NCI-H2227 (cell line): ENCODE results near the gene SAC3D1.
A peak's percentile ranks its signal among the peaks of the same experiment; 100 is the strongest.
"Not testable (repeated sequence)": the region's sequence is repeated elsewhere in the genome, so short reads cannot be mapped to it uniquely, and the experiment has no call there.

Experiments used
- DNase-seq: peaks from one replicate; lab custom pipeline; 2025; ENCODE audit not compliant: unreplicated experiment; lab: John Stamatoyannopoulos, UW

Gene SAC3D1

DNA sequence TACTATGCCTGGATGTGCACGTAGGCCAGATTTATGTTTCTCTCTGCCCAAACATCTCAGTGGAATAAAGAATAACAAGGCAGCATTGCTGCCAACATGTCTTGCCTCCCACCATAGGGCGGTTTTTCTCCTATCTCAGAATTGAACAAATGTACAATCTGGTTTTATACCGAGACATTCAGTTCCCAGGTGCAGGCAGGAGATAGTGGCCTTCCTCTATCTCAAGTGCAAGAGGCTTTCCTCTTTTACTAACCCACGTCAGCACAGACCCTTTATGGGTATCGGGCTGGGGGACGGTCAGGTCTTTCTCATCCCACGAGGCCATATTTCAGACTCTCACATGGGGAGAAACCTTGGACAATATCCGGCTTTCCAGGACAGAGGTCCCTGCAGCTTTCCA is 17.5 kb upstream of the SAC3D1 start:
- DNase-seq, result not testable (repeated sequence)

DNA sequence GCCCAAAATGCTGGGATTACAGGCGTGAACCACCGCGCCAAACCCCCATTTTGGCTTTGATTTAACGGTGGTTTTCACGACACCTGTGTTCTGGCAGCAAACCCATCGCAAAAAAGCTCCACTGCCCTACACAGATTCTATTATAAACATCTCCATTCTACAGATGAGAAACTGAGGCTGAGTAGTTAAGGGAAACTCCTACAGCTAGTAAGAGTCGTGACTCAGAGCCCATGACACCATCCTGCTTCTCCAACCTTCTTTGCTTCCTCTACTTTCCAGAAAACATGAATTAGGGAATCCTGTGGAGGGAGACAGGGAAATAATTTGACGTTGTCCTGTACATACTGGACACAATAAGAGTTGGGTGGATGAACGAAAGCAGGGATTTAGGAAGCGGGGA is 14.2 kb upstream of the SAC3D1 start:
- no peak for DNase-seq

DNA sequence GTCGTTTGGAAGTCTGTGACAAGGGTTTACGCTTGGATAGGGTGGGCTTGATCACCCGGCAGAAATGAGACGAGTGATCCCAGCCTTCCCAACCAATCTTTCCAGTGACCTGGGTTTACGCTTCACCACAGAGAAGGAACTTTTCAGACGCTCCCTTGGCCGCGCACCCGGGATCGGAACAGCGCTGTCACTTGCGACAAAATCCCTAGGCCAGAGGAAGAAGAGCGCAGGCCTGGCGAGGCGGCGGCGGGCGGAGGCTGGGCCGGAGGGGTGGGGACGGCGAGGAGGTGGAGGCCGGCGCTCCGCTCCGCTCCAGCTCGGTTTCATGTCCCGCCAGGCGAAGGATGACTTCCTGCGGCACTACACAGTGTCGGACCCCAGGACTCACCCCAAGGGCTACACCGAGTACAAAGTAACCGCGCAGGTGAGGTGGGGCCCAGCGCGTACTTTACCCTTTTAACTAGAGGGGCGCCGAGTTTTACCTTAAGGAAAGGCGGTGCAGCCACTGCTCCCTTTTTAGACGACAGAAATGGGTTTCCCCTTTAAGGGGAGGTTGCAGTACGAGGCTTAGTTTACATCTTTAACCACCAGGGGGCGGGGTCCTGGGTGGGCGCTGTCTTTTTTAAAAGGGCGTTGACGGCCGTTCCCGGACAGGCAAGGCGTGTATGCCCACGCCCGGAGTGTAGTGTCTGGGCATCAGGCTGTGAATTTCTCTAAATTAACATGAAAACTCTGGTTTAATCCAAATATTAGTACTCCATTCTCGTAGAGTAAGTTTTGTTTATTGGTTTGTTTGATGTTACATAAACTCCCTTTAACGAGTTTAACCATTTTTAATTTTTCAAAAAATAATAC is 13.6 kb upstream of the SAC3D1 start, which contains the start of gene SNX15:
TSS of gene SNX15 (plus strand) at position 227 of the 855 bp plus-strand sequence. CDS start at position 326, 99 bp downstream.
- peak; percentile 98 for DNase-seq

DNA sequence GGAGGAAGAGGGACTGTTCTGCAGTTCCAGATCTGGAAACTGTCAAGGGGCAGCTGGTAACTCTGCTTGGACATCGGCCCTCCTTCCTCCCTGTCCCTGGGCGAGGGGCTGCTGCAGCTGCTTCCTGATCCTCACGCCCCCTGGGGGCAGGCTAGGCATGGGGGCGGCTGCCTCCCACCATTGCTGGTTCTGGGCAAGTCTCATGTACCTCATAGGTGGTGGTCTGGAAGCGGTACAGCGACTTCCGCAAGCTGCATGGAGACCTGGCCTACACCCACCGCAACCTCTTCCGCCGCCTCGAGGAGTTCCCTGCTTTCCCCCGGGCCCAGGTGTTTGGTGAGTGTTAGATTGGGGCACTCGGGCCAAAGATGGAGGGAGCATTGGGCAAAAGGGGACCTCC is 8.8 kb upstream of the SAC3D1 start:
- no peak for DNase-seq

DNA sequence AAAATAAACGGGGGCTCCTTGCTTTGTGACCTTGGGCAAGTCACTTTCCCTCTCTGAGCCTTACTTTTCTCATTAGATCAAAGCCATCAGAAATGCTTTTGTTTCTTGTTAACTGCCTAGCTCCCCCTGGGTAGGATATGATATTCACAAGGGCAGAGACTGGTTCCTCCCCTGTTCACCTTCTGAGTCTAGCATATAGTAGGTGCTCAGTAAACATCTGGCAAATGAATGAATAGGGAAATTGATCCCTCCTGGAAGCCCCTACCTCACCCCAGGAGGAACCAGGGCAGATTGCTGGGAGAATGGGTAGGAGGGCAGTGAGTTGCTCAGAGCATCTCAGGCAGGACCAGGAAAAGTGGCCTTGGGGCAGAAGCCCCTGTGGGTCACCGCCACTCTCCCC is 6.6 kb upstream of the SAC3D1 start:
- no peak for DNase-seq

DNA sequence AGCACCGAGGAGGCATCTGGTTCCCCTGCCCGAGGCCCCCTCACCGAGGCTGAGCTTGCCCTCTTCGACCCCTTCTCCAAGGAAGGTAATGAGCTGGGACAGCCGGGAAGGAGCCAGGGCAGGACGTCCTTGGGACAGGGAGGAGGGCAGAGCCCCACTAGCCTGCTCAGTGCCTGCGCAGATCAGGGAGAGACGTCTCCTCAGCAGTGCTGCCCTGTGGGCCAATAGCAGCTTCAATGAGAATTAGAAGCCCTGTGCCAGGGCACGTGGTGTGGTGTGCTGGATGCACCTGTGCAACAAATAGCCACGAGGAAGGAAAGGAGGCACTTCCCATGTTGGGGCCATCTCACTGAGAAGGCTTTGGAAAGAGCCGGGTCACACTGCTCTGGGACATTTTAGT is 5.4 kb upstream of the SAC3D1 start:
- no peak for DNase-seq

DNA sequence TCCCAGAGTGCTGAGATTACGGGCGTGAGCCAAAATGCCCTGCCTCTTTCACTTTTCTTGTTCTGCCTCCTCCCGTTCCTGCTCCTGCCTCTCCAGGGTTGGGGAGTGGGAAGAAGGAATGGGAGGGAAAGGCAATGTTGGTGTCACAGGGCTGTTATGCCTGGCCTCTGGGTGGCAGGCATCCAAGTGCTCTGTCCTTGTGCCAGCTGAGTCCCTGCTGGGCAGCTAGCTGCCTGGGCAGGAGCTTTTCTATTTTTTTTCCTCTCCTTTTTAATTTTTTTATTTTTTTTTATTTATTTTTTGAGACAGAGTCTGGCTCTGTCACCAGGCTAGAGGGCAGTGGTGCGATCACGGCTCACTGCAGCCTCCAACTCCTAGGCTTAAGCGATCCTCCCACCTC is 4.1 kb upstream of the SAC3D1 start:
- no peak for DNase-seq

DNA sequence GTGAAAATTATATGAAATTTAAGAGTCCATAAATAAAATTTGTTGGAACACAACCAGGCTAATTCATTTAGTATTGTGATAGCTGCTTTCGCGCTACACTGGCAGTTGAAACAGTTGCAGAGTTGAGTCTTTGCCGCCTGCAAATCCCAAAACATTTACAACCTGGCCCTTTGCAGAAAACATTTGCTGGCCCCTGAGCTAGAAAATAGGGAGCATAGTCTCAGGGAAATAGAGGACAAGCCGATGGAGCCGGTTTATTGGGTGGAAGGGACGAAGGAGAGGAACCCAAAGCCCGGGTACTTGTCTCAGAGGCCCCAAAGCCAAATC is 527 bp upstream of the SAC3D1 start:
- DNase-seq, result no peak

DNA sequence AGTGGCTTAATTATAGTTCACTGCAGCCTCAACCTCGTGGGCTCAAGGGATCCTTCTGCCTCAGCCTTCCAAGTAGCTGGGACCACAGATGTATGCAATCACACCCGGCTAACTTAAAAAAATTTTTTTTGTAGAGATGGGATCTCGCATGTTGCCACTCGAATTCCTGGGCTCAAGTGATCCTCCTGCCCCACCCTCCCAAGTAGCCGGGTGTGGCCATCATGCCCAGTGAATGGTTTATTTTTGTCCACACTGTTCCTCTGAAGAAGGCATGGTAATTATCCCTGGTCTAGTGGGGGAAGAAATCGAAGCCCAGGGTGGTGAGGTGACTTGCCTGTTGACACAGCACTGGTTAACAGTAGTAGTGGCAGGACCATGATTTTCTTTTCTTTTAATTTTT is 1.9 kb downstream of the SAC3D1 start:
- DNase-seq, result no peak

DNA sequence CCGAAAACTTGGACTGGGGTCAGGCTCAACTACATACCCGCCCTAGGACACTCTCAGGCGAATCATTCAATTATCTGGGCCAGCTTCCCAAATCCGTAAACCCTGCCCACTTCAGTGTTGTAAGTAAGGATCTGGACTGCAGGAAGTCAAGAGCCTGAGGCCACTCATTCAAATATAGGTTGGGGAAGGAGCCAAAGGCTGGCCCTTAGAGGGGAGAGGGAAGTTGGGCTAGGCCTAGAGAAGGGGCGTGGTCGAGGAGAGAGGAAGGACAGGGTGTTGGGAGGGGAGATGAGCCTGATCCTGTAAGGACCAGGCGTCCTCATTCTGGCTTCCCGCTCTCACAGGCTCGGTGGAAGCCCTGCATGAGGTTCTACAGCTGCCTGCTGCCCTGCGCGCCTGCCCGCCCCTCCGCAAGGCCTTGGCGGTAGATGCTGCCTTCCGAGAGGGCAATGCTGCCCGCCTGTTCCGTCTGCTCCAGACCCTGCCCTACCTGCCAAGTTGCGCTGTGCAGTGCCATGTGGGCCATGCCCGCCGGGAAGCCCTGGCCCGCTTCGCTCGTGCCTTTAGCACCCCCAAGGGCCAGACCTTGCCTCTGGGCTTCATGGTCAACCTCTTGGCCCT is 3.0 kb downstream of the SAC3D1 start:
- DNase-seq, result no peak

DNA sequence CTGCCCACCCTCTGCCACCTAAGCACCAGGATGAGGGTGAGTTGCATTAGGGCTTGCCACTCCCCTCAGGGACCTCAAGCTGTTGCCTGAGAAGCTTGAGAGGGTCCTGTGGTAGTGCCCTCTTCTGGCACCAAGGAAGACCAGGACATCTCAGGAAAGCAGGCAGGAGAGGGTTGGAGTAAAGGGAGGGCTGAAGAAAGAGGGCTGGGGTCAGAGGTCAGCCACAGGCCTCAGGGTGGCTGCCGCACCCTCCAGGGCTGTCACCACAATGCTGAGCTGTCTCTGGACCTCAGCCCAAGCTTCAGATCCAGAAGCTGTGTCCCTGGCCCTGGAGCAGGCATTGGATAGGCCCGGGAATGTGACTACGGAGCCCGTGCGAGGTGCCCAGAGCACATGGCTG is 4.1 kb downstream of the SAC3D1 start:
- DNase-seq, result no peak

DNA sequence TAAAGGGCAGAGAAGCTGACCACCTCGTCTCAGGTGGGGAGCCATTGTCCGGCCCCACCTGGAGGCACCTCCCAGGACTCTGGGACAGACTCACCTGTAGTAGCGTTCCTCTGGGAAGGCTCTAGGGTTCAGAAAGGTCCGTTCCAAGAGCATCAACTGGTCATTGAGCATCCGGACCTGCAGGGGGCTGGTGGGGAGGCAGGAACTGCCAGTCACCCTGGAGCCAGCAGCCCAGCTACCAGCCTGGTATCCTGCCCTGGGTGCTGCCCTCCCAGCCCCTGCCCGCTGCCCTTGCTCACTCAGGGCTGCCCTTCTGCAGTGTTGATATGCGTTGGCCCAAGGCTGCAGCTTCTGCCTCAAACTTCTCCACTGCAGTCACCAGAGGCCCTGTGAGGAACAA is 4.7 kb downstream of the SAC3D1 start:
- no peak for DNase-seq

DNA sequence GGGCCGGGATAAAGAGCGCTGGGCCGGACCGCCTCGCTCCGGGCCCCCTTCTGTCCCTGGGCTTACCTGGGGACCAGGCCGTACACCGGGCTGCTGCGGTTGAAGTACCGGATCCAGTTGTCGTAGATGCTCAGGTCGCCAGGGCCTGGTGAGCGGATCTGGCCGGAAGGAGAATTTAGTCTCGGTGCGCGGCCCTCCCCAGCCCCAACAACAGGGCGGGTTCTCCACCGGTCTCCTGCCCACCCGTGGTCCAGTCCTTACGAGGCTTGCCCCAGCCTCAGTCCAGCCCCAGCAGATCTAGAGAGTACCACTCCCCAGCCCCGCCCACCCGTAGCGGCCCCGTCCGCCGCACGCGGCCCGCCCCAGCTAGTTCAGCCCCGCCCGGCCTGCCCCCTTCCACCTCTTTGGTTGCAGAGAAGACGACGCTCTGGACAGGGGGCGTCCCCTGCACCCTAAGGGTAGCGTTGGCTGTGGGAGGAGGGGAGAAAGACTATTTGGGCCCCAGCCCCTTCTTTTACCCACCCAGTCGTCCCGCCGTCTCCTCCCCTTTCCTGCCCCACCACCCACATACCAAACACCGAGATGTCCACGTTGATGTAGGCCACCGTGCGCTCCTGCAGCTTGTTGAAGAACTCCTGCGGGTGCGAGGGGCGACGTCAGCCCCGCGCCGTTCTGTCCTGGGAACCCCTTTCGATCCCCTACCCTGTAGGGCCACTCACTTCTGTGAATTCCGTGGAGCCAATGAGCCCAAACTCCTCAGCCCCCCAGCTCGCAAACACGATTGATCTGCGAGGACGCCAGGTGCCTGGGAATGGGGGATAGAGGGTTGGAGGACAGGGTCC is 6.8 kb downstream of the SAC3D1 start:
- no peak for DNase-seq

DNA sequence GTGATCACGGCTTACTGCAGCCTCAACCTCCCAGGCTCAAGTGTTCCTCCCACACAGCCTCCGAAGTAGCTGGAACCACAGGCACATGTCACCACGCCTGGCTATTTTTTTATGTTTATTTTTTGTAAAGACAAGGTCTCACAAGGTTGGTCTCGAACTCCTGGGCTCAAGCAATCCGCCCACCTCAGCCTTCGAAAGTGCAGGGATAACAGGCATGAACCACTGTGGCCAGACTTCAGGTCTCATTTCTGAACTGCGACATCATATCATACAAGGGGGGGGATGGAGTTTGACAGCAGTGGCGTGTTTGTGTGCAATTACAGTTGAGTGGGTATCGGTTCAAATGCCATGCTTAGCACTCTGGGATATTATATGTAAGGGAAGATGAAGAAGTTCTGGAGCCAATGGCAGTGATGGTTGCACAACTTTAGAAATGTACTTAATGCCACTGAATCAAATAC is 10.4 kb downstream of the SAC3D1 start:
- DNase-seq, result no peak

DNA sequence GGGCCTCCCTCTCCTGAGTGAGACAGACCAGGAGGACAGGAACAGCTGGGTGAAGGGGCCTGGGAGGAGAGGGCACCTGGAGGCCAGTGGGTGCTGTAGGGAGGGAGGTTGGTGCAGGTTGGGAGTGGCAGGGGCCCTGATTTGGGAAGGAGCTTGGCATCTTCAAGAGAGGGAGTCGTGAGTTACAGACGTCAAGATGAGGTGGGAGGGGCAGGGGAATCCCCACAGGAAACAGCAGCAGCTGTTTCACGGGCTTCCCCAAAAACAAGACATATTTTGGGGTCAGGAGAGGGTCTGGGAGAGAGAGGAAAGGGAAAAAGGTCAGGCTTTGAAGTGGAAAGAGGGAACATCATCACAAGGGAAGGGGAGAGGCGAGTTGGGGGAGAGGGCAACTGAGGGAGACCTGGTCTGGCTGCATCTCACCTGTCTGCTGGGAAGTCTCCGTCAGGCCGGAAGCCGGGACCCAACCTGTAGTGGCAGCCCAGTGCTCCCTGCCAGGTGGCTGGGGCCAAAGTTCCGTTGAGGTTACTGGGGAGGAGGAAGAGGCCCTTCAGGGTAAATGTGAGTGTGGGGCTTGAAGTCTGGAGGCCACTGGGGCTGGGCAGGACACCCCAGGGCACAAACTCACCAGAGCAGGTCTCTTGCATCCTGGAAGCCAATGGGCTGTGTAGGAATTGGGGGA is 13.0 kb downstream of the SAC3D1 start:
- no peak for DNase-seq

DNA sequence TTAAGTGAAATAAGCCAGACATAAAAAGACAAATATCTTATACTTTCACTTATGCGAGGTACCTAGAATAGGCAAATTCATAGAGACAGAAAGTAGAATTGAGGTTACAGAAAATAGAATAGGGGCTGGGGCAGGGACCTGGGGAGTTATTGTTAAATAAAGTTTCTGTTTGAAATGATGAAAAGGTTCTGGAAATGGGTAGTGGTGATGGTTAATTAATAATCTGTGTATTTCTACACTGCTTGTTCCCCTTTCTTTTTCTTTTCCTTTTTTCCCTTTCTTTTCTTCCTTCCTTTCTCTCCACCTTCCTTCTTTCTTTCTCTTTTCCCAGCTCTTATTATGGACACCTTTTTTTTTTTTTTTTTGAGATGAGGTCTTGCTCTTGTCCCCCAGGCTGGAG is 14.5 kb downstream of the SAC3D1 start:
- no peak for DNase-seq

DNA sequence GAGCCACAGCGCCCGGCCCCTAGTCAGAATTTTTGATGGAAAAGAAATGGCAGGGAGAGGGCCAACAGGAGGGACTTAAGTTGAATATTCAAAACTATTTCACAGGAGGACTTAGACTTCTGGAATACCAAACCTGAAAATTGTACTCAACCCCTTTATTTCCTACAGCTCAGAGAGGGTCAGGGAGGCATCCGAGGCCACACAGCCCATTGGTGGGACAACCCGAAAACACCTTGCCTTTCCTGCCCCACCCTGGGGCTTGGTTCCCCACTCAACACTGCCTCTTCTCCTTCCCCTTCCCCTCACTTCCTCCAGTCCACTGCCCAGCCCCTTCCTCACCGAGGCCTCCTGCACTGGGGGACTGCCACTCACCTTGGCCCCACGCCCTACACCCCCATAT is 16.0 kb downstream of the SAC3D1 start:
- DNase-seq, result no peak

DNA sequence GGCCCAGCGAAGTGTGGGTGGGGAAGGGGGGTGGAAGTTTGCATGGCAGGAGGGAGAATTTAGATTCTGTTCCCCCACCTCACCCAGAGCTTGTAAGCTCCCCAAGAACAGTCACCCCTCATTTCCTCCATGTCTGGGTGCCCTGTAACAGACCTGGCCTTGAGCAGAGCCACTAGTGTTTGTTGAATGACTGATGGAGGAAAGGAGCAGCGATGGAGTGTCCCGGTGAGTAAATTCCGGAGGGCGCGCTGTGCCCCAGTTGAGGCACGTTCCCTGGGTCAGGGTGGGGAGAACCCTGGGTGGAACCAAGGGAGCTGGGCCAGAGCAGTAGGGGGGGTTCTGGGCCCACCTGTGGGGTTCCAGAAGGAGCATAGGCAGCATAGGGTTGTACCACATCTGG is 16.5 kb downstream of the SAC3D1 start:
- DNase-seq, result no peak

DNA sequence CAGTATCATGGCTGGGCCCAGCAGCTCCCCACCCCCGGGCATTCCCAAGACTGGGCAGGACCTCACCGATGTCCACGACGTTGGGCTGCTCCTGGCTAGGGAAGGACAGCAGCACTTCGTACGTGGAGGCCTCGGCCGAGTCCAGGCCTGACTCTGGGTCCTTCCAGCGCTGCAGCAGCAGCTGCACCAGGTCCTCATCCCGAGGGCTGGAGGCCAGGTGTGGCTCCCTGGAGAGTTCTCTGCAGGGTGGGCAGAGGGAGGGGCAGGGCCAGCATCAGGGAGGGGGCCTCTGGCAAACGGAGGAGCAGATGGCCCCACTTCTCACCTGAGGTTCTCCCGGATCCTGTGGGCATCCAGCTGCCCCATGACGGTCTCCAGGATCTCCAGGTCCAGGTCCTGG is 17.0 kb downstream of the SAC3D1 start:
- DNase-seq, result no peak

DNA sequence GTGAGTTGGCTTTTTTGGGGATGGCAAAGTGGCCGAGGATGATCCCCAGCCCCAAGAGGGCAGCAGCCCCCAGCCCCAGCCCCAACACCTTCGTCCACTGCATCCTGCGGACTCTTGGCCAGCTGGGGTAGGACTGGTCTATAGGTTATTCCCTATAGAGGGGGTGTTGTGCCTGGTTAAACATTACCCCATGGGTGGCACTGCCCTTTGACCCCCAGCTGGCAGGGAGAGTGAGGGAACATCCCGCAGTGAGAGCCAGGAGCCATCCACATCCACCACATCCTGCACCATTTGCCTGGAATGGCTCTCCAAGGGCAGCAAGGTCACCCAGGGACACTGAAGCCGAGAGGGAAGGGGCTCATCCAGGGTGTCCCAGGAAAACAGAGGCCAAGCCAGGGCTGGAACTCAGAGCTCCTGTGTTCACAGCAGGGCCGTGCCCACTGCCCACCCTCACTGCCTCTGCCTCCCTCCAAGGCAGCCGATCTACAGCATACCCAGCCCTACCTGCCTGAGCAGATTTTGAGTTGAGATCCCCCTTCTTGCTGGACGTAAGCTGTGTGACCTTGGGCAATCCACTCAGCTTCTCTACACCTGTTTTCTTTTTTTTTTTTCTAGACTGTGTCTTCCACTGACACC is 17.5 kb downstream of the SAC3D1 start, which contains the start of gene NAALADL1:
TSS of gene NAALADL1 (minus strand) at position 135 of the 636 bp plus-strand sequence. CDS start at position 103, 32 bp downstream.
- DNase-seq, result no peak

DNA sequence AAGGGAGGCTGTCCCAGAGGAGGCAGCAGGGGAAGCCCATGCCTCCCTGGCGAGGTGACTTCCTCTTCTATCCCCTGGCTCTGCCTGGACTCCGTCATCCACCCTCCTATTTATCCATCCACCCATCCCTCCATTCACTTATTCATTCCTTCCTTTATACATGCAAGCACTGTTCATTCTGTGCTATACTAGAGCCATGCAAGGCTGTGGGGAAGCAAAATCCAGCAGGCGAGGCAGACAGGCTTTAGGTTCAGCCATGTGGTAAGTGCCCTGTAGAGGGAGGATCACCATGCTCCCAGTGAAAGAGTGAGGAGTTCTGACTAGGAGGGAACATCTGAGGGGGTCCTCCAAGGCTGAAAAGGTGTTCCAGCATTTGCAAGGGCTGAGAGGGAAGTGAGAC is 18.5 kb downstream of the SAC3D1 start:
- DNase-seq, result no peak
